ENCODE measurements around the gene DAO.
"Not testable (repeated sequence)": the region's sequence is repeated elsewhere in the genome, so short reads cannot be mapped to it uniquely, and the experiment has no call there.

The DAO gene

GRCh38 chr12:108850854-108851573 is 28.9 kb upstream of the DAO start:
- DNase-seq: no peak

- DNase-seq: no peak
Observed at GRCh38 chr12:108852674-108853309, 27.1 kb upstream of the DAO start.

DNA sequence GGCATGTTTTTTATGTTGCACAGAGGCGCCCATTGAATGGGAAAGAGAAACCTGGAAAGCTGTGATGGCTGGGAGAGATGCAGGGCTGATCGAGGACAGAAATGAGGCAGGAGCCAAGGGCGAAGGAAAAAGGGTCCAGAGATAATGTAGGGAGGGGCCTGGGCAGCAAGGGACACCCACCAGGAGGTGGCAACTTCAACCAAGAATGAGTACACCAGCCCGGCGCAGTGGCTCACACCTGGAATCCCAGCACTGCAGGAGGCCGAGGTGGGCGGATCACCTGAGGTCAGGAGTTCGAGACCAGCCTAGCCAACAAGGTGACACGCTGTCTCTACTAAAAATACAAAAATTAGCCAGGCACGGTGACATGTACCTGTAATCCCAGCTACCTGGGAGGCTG is 26.5 kb upstream of the DAO start:
- no peak for DNase-seq

GRCh38 chr12:108853981-108854446 is 25.9 kb upstream of the DAO start:
- peak; percentile 84 for DNase-seq

DNA sequence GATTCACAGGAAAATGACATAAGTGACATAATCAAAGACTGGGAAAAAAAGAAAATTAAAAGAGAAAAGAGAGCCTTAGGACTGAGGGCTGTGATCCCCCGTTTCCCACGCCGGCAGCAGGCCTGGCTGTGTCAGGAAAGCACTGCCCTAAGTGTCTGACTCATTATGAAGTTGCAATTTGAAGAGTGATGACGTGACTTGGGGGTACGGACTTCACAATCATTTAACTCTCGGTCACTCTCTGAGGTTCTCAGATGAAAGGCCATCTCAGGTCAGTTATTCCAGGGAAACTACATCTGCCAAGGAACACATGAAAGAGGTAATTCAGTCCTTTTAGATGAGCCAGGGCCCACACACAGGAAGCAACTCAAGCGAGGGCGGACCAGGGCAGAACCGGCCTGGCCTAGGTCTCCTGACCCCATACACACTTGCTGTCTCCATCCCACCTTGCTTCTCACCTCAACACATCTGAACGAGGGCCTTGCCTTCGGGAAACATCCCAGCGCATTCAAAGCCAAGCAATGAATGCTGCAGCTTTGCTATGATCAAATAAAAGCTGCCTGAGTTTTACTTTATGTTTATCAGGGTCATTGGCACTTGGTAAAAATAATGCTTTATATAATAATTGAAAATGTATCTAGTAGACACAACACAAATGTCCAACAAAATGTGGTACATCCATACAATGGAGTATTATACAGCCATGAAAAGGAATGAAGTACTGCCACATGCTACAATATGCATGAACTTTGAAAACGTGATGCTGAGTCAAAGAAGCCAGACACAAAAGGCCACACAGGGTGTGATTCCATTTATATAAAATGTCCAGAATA is 25.2 kb upstream of the DAO start:
- DNase-seq: peak; percentile 95

DNA sequence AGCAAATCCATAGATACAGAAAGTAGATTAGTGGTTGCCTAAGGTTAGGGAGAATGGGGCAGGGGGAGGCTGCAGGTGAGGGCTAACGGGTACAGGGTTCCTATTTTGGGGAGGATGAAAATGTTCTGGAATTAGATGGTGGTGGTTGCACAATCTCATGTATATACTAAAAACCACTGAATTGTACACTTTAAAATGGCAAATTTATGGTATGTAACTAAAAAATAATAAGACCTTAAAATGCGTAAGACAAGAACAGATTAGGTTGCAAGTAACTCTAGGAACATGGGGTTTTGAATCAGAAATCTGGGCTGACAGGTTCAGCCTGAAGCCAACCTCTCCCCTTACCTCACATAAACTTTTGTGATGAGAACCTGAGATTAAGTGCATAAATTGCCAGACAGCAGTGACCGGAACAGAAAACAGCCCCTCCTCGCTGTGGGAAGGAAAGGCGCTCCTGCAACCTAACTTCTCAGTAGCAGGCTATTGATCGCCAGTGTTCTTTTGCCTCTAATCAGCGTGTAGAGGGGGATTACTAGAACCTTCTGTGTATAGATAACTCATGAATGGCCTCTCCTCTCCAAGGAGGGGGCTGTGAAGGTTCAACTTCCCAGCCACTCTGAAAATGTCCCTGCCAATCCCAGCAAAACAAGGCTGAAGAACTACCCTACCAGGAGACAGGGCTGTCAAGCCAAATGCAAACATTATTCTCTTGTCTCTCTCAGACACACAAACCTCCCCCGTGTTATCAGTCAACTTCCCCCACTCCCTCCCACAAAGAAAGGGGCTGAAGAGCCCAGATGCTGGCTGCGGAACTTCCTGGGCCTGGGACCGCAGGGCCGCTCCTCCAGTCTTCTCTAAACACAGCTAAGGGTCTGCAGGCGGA is 24.4 kb upstream of the DAO start:
- peak; percentile 40 for DNase-seq

DNA sequence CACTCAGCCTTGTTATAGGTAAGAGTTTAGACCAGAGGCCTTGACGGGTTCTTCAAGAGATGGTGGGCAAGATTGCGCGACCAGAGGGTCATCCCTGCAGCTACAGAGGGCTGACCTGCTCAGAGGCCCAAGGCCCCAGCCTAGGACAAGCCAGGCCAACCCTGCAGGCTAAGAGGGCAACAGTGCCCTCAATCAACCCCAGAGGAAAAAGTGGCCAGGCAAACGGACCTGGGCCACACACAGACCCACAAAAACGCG is 23.8 kb upstream of the DAO start:
- DNase-seq: no peak

- DNase-seq: peak; percentile 52
Observed at GRCh38 chr12:108856428-108857157, 23.3 kb upstream of the DAO start.

- no peak for DNase-seq
Observed at GRCh38 chr12:108857158-108857407, 22.8 kb upstream of the DAO start.

GRCh38 chr12:108858311-108859074 is 21.4 kb upstream of the DAO start:
- no peak for DNase-seq

- DNase-seq: not testable (repeated sequence)
Observed at GRCh38 chr12:108859141-108859922, 20.6 kb upstream of the DAO start.

DNA sequence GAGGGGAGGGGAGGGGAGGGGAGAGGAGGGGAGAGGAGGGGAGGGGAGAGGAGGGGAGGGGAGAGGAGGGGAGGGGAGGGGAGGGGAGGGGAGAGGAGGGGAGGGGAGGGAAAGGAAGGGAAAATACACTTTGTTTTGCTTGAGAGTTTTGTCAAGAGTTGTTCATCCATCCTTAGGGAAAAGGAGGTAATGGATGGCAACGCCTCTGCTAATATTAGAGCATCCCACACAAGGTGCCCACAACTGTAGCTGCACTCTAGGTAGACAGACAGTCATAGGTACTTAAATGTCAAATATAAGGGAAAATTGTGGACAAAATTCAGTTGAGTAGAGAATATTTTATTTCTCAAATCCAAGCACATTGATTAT is 20.0 kb upstream of the DAO start:
- no peak for DNase-seq

GRCh38 chr12:108860443-108860842 is 19.4 kb upstream of the DAO start:
- no peak for DNase-seq

GRCh38 chr12:108861878-108862587 is 17.9 kb upstream of the DAO start:
- no peak for DNase-seq

DNA sequence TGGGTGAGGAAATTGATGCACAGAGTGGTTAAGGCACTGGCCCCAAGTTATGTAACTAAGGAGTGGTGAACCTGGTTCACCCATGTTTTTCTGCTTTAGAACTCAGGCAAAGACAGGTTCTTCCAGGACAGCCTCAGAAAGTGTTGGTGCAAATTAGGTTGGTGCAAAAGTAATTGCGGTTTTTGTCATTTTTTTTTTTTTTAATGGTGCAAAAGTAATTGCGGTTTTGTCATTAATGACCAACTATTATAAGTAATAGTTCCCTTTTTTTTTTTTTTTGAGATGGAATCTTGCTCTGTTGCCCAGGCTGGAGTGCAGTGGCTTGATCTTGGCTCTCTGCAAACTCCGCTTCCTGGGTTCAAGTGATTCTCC is 17.3 kb upstream of the DAO start:
- DNase-seq: no peak

DNA sequence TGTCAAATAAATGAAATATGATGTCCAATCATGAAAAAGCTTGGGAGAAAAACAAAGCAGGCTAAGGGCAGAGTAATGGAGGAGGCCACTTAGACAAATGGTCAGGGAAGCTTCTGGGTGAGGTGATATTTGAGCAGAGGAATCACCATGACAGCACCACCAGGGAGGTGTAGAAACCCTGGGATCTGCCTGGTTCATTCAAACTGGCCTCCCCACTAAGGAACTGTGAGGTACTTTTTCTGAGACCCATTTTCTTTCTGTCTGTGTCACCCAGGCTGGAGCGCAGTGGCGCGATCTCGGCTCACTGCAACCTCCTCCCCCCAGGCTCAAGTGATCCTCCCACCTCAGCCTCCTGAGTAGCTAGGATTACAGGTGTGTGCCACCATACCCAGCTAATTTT is 14.7 kb upstream of the DAO start:
- DNase-seq: no peak

DNA sequence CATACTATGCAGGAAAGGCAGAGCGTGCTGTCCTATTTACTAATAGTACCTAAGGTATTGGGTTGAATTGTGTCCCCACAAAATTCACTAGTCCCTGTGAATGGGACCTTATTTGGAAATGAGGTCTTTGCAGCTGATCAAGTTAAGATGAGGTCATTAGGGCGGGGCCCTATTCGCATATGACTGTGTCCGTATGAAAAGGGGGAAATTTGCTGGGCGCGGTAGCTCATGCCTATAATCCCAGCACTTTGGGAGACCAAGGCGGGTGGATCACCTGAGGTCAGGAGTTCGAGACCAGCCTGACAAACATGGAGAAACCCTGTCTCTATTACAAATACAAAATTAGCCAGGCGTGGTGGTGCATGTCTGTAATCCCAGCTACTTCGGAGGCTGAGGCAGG is 13.8 kb upstream of the DAO start:
- DNase-seq: not testable (repeated sequence)

DNA sequence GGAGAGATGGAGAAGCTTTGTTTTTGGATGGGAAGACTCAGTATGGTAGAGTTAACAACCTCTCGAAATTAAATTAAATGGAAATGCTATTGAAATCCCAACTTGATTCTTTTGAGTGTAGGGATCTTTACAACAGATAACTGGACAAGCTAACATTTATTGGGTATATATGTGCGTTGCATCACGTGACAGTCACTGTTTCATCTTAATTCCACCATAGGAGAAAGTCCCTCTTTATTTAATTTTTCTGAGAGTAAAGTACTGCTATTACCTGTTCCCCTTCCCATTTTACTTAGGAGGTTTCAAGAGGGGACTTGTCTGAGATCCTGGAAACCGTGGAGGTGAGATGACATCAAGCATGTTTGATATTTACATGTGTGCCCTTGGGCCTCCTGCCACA is 11.1 kb upstream of the DAO start:
- no peak for DNase-seq

DNA sequence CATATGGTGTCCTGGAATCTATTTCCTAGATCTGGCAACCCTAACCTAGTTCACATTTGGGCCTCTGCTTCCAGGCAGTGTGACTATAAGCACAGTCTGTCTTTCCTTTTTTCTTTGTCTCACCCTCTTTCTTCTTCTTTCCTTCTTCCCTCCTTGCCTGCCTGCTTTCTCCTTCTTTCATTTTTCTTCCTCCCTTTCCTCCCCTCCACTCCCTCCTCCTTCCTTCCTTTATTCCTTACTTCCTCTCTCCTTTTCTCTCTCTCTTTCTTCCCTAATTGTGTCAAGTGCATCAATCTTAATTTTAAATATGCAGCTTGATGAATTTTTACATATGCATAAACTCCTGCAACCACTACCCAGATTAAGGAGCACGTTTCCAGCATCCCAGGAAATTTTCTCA is 4.6 kb upstream of the DAO start:
- no peak for DNase-seq

DNA sequence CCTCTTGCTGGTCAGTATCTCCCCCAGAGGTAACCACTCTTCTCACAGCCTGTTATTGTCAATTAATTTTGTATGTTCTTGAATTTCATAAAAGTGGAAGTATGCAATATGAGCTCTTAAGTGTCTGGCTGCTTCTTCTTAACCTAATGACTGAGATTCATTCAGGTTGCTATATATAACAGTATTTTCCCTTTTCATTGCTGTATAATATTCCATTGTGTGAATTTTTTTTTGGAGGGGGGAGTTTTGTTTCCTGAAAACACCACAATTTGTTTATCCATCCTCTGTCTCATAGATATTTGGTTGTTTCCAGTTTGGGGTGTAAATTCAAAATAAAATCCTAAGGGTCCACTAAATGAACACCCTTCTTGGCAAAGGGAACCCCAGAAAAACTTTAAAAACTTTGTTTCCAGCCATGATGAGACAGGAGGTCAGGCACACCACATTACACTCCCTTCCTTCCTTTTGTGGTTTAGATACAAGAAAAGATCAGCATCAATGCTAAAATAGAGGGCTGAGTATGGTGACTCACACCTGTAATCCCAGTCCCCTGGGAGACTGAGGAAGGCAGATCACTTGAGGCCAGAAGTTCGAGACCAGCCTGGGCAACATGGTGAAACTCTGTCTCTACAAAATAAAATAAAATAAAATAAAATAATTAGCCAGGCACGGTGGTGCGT is 4.1 kb upstream of the DAO start:
- DNase-seq: no peak

All from kidney glomerular epithelial cell (primary cell).